Pons (tissue), 1 donor: ENCODE results near the gene VMAC.

Experiments
- DNase-seq: peaks from one replicate; pipeline ENCODE4 v3.0.0-alpha.2; 2016; ENCODE audit warnings: low spot score

VMAC gene

DNA sequence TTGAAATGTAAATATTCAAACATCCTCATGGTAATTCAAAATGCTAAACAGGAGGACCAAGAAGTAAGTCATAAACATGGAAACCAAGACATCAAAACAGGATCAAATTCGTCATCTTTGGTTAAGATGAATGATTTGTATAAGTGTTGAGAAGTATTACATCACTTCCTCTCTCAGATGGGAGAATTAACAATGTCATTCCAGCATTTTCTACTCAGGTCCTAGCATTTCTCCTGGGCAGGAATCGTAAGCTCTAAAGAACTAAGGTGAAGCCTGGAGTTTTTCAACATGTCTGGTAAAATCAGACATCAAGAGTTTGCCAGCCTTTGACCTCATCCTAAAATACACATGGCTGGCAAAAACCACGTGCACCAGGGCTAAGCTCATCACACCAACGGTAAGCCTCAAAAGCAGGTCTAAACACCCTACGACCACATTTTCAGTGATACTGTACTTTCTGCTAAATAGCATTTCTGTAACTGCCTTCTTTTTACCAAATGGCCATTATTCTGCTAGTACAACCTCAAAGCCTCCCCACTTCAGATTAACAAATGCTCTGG lies 48.4 kb downstream of the VMAC start:
- DNase-seq, result no peak

- peak; percentile 58 for DNase-seq
These were observed 49.1 kb downstream of the VMAC start for GRCh38 chr19:5953680-5954213.

GRCh38 chr19:5954293-5954692 lies 49.6 kb downstream of the VMAC start:
- DNase-seq, result no peak

DNA sequence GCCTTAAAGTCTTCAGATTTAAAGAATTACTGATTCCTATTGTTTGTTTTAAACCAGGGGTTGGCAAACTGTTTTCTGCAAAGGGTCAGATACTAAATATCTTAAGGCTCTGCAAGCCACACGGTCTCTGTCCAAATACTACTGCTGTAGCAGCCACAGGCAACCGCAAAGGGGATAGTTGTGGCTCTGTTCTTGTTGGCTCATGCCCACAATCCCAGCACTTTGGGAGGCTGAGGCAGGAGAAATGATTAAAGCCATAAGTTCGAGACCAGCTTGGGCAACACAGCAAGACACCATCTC lies 50.9 kb downstream of the VMAC start:
- DNase-seq, result no peak

DNA sequence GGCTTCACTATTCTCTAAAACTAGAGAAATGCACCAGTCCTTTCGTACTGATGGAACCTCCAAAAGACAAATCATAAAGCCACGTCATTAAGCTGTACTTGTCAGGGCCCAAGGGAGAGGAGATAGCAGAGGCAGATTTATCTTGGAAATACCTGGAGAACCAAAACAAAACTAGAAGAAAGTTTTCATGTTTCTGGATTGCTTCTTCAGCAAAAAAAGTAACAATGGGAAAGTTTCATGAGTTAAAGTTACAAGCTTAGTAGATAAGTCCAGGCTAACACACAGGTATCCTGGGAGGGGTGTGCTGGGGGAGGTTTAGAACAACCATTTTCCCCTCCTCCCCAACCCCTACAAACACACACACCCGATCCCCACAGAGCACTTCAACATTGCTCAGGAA lies 51.7 kb downstream of the VMAC start:
- no peak for DNase-seq

GRCh38 chr19:5956728-5957127 lies 52.1 kb downstream of the VMAC start:
- no peak for DNase-seq

DNA sequence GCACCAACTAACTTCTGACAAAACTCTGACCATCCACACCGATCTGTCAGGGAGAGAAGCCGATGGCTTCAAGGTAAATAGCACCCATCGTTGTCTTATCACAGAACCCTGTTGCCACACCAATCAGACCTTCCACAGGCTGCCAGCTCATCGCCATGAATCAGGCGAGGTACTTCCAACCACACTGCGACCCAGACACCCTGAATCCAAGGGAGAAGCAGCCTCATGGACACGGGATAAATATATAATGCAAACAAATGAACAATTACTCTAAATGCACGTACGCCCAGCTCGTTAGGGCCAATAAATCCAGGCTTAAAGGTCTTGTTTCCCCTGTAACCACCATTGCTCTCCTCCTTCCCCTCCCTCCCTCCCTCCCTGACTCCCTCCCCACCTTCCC lies 52.5 kb downstream of the VMAC start:
- no peak for DNase-seq

DNA sequence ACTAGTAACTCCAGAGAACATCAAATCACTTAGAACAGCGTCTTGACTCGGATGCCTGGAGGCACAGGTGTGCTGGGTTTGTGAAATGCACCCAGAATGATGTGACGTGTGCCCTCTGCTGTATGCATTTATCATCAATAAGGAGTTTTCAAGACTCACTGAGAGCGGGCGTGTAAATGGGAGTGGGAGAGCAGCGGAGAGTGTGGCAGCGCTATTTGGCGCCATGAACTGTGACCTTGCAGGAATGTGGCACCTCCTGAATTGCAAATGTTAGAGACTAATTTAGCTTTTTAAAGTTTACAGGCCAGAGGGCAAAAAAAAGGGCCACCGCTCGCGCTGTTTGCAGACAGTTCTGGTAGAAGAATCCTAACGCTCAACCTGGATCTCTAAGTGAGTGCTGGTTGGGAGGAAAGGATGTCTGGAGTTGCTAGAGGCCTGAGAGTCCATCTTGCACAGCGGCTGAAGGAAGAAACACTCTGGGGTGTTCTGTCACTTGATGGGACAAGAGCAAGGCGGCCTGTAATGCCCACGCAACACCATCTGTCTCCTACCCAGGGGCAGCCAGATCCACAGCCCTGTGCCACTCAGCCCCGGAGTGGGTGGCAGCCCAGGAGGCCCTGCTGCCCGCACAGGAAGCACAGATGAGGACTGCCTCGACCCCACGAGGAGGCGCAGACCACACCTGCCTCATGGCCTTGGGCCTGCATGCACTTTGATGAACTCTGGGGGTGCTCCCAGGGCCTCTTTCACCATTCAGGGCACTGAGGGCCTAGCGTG lies 53.6 kb downstream of the VMAC start:
- DNase-seq, result no peak

- no peak for DNase-seq
These were observed 54.1 kb downstream of the VMAC start for GRCh38 chr19:5958851-5959122.

- no peak for DNase-seq
These were observed 54.8 kb downstream of the VMAC start for GRCh38 chr19:5959260-5960004.
